Activated naive CD4-positive, alpha-beta T cell treated with anti-CD3 and anti-CD28 coated beads, Interleukin-2, amount 50 U/mL, for 16 hours (primary cell): ENCODE results near the gene CLCN3.
A peak's percentile ranks its signal among the peaks of the same experiment; 100 is the strongest.
"Not testable (repeated sequence)": the region's sequence is repeated elsewhere in the genome, so short reads cannot be mapped to it uniquely, and the experiment has no call there.

Experiments
- DNase-seq: peaks from one replicate; pipeline ENCODE4 v3.0.0-alpha.2; 2020

Gene CLCN3

DNA sequence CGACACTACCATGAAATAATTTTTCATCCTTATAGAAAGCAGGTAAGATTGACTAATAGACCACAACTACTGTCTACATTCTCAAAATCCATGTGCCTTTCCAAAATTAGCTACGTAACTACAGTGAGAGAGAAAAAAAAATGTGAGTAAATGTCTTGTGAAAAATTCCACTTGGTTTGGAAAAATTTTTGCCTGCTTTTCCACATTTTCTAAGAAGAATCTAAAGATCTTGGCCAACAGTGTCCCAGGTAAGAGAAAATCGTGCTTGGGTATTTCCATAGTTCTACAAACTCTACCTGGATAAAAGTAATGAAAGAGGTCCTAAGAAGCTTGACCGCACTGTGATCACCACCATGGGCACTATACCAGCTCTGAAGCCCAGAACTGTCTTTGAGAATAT is 1.4 kb upstream of the CLCN3 start:
- no peak for DNase-seq

GRCh38 chr4:169619518-169619957 is 840 bp upstream of the CLCN3 start:
- DNase-seq: peak; percentile 36

DNA sequence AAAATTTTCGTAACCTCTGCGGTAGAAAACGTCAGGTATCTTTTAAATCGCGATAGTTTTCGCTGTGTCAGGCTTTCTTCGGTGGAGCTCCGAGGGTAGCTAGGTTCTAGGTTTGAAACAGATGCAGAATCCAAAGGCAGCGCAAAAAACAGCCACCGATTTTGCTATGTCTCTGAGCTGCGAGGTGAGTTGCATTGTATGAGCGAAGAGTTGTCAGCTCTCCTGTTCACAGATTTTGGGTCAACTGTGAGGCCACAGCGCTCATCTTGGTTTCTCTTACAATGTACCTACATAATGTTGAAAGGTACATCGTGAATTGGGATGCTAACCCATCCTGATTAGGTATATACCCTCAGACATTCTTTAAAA is 486 bp downstream of the CLCN3 start:
- peak; percentile 17 for DNase-seq

DNA sequence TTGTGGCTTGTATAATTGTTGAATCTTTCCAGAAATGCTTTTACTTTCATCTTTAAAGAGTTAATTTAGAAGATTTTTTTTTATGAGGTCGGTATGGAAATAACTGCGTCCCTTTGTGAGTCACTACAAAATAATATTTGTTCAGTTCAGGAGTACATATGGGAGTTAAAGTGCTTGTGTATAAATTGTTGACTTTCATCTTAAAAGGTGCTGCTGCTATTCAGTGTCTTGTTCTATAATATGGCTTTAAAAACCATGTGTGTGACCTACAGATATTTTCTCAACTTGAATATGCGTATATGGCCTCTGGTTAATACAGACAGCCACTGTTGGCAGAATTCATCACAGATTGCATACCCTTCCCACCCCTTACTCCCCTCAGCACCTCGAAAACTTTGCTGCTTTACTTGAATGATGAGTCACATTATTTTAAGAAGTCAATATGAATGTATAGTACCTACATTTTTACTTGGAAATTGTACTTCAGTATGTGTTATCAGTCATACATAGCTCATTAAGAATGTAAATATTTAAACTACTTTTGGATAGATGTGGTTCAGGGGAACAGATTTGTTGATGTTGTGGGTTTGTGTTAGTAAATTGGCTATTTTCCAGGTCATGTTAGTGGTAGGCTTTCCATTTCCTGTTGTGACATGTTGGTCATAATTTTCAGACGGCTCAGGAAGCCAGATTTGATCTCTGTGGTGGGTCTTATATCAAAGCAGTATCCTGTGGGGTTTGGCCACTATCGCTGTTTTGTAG is 1.5 kb downstream of the CLCN3 start:
- no peak for DNase-seq

DNA sequence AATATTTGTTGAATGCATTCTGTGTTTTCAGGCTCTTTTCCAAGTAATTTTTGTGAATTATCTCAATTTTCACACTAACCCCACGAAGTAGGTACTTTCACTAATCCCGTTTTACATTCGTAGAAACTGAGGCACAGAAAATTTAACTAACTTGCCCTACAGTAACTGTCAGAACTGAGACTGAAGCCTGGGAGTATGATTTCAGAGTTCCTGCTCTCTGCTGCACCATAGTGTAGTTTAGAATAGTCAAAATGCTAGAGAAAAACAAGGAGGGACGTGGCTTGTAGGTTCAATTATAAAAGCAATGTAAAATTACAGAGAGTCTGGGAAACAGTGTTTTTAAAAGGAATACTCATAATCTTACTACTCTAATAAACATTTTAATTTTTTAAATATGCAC is 2.2 kb downstream of the CLCN3 start:
- DNase-seq: no peak

DNA sequence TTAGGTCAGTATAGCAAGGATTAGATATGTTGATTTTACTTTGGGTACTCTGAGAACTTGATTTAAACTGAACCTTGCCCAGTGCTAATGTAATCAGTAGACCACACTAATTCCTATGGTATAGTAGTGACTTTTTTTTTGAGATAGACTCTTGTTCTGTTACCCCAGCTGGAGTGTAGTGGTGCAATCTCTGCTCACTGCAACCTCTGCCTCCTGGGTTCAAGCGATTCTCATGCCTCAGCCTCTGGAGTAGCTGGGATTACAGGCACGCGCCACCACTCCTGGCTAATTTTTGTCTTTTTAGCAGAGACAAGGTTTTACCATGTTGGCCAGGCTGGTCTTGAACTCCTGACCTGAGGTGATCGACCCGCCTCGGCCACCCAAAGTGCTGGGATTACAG is 3.6 kb downstream of the CLCN3 start:
- not testable (repeated sequence) for DNase-seq

- DNase-seq: no peak
Observed at GRCh38 chr4:169625886-169626285, 5.5 kb downstream of the CLCN3 start.

GRCh38 chr4:169626331-169627282 is 6.2 kb downstream of the CLCN3 start:
- DNase-seq: no peak

DNA sequence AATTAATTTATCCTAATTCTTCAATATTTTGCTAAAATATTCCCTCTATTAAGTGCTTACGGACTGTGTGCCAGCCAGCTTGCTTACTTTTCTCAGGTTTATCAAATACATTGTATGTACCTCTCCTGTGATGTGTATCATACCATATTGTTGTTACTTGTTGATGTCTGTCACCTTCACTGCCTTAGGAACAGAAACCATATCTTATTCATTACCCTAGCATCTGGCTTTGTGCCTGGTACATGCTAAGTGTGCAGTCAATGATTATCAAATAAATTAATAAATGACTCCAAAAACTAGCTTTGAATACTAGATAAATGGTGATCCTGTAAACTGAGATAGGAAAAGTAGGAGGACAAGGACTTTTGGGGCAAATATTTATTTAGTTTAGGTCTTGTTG is 6.9 kb downstream of the CLCN3 start:
- no peak for DNase-seq

- DNase-seq: no peak
Observed at GRCh38 chr4:169628579-169628978, 8.2 kb downstream of the CLCN3 start.

DNA sequence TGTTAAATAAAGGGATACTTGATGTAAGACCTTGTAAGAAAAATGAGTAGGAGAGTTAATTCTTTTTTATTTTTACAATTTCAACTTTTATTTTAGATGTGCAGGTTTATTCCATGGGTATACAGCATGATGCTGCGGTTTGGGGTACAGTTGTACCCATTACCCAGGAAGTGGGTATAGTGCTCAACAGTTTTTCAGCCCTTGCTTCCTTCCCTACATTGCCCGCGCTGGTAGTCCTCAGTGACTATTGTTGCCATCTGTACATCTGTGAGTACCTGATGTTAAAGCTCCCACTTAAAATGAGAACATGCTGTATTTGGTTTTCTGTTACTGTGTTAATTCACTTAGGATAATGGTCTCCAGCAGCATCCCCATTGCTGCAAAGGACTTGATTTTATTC is 9.7 kb downstream of the CLCN3 start:
- DNase-seq: no peak

DNA sequence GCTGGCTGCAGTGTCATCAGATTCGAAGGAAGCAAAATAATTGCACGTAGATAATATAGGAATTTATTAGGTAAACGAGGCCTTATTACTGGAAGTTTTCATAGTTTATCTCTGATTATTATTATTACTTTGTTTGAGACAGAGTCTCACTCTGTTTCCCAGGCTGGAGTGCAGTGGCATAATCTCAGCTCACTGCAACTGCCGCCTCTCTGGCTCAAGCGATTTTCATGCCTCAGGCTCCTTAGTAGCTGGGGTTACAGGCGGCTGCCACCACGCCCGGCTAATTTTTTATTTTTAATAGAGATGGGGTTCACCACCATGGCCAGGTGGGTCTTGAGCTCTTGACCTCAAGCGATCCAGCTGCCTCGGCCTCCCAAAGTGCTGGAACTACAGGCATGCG is 12.5 kb downstream of the CLCN3 start:
- no peak for DNase-seq

- DNase-seq: no peak
Observed at GRCh38 chr4:169634975-169635374, 14.6 kb downstream of the CLCN3 start.

DNA sequence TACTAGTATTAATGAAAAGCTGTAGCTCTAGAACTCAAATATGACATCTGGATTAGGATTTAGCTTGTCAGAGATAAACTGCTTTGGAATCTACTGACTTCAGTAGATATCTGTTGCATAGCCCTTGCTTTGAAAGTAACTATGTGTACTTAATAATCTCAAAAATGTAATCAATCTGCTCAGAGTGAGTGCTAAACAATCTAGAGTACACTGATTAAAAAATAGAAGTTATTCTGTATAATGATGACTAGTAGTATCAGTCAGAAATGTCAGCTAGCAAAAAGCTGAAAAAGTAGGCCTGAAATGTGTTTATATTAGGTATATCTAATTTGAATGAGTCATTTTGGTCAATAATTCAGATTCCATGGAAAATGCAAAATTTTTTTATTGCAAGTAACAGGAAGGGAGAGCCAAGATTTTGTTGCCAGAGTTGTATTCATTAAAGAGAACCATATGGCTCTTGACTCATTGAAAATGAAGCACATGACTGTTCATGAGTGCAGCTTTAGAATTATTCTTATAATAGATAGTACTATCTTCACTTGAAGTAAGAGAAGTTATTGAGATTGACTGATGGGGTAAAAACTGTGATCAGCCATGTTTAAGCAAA is 20.0 kb downstream of the CLCN3 start:
- no peak for DNase-seq

DNA sequence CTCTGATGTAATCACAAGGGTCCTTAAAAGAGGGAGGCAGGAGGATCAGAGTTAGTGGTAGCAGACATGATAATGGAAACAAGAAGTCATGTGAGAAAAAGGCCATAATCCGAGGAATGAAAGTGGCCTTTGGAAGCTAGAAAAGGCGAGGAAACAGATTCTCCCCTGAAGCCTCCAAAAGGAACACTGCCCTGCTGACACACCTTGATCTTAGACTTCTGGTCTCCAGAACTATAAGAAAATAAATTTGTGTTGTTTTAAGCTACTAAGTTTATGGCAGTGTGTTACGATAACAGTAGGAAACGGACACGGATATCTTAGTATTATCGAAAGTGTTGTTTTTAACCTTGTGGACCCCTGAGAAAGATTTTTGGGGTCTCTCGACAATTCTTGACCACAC is 24.4 kb downstream of the CLCN3 start:
- no peak for DNase-seq

DNA sequence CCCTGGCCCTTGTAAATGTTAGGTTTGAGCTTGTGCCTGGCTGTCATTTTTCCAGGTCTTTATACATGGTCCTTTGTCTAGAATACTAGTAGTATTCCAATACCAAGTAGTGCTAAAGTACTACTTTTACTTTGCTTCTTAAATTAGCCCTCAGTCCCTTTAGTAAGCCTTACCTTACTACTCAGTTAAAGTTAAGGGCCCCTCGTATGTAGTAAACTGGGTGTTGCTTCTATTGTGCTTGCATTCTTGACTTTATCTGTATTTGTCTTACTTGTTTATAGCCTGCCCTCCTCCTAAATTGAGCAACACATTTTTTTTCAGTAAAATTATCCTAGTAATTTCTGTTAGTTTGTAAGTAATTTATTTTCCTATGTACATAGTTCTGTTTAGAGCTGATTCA is 25.2 kb downstream of the CLCN3 start:
- no peak for DNase-seq

- no peak for DNase-seq
Observed at GRCh38 chr4:169649545-169650226, 29.3 kb downstream of the CLCN3 start.

- no peak for DNase-seq
Observed at GRCh38 chr4:169650227-169650936, 30.0 kb downstream of the CLCN3 start.

DNA sequence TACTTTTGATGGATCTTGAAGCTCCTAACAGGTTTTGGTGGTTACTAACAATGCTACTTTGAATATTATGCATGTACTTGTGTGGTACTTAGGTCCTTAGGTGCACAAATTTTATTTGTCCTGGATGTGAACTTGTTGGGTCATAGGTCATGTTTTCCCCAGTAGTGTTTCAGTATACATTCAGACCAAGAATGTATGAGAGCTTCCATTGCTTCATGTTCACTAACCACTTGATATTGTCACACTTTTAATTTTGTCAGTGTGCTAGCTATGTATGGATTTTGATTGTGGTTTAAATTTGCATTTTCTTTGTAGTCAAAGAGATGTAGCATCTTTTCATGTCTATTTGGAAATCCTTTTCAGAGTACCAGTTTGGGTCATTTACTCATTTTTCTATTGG is 32.2 kb downstream of the CLCN3 start:
- no peak for DNase-seq

DNA sequence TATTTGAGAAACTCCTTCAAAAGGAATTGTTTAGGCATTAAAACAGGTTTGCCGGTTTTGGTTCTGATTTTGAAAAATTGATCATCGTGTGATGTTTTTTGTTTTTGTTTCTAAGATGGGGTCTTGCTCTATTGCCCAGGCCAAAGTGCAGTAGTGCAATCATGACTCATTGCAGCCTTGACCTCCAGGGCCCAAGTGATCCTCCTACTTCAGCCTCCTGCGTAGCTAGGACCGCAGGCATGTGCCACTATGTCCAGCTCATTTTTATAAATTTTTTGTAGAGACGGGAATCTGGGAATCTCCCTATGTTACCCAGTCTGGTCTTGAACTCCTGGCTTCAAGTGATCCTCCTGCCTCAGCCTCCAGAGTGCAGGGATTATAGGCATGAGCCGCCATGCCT is 35.0 kb downstream of the CLCN3 start:
- DNase-seq: no peak

DNA sequence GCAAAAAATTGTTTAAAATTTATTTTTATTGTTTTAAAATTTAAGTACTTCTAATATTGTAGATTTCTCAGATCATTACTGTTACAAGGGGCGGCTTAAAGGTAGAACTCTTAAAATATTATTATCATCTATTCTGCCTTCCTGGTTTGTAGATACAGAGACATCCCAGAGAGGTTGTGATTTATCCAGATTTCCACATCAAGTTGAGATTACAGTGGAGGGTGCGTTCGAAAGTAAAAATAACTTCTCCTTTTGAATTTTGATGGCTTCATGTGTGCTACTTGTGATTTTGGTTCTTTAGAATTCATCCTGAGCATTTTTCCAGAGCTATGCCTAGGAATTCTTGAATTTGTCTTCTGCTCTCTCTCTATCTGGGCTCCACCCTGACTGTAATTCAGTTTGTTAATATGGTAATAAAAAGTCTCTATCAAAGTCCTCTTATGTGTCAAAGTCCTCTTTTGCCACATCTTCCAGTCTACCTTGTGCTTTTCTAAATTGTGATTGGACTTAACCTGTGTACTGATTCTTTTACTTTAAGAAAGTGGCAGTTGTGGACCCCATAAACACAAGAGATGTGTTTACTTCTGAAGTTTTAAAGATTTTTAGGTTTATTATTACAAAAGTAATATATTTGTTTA is 37.2 kb downstream of the CLCN3 start:
- no peak for DNase-seq

DNA sequence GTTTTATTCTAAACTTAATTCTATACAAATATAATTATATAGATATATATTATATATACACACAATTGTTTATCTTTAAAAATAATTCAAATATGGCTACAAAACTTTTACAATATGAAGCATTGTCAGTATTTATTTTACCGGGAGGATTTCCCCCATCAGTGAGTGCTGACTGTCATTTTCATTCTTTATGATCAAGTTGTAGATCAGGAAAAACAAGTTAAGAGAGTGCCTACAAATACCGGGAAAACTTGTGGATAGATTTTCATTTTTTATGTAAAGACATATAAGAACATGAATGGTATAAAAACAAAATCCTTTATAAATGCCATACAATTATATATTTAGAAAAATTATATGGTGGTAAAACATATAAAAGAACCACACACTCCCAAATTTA is 37.8 kb downstream of the CLCN3 start:
- no peak for DNase-seq
